Measurements from ENCODE around the gene SCLY.

GRCh38 chr2:238075397-238075796 lies 14.6 kb downstream of the SCLY start:
- TF ChIP-seq CREB1 (IDR thresholded peaks at IDR 0.05; ENCODE audit: low read depth) (no peak), EP300 (IDR thresholded peaks at IDR 0.05; ENCODE audit: borderline replicate concordance) (no peak), CEBPB (IDR thresholded peaks at IDR 0.05) (no peak), YY1 (IDR thresholded peaks at IDR 0.05; ENCODE audit: low read depth) (no peak), MAX (IDR thresholded peaks at IDR 0.05) (no peak), FOXM1 (IDR thresholded peaks at IDR 0.05; ENCODE audit: borderline replicate concordance, low read depth) (no peak), REST (IDR thresholded peaks at IDR 0.05; ENCODE audit: low read depth) (no peak)
